Kidney (tissue), 14 donors: Measurements from ENCODE around the gene SUGP2. TPM values are rescaled to one million over a fixed set of nuclear protein-coding genes. Genes with fewer than 3 reads are reported as not detected.

Source experiments
- DNase-seq, 5 donors: peaks; one replicate each; pipeline ENCODE4 v3.0.0-alpha.2; 2013 to 2020
- FAIRE-seq: peaks from 2 replicates; lab custom pipeline; 2012; peaks lifted over from hg19 to GRCh38; lab: Jason Lieb, UNC
- H3K27ac ChIP-seq, 2 donors: one replicate each; pipeline ENCODE4 v1.7.0; 2013; ENCODE audit warnings: low read depth in 2 of 2, low read length in 2 of 2, inconsistent platforms in 1 of 2
- H3K27me3 ChIP-seq: one replicate; pipeline ENCODE4 v1.7.1; 2013; ENCODE audit warnings: low read length, inconsistent platforms; ENCODE audit not compliant: control insufficient read depth, insufficient read depth
- H3K36me3 ChIP-seq, 3 donors: one replicate each; pipeline versions ENCODE4 v1.7.0 to v1.7.1; 2013; ENCODE audit warnings: low read length in 3 of 3, control low read depth in 1 of 3, inconsistent platforms in 1 of 3; ENCODE audit not compliant: insufficient read depth in 3 of 3, control insufficient read depth in 2 of 3
- H3K4me1 ChIP-seq, 3 donors: one replicate each; pipeline versions ENCODE4 v1.7.0 to v1.7.1; 2013; ENCODE audit warnings: low read length in 3 of 3, inconsistent platforms in 1 of 3, low read depth in 1 of 3; ENCODE audit not compliant: control insufficient read depth in 2 of 3, insufficient read depth in 2 of 3
- H3K4me3 ChIP-seq, 3 donors: one replicate each; pipeline versions ENCODE4 v1.7.0 to v1.8.1; 2013; ENCODE audit warnings: low read length in 3 of 3, control low read depth in 1 of 3, inconsistent platforms in 1 of 3
- H3K9ac ChIP-seq, 3 donors: one replicate each; pipeline versions ENCODE4 v1.7.0 to v1.7.1; 2013; ENCODE audit warnings: low read length in 3 of 3, control low read depth in 1 of 3, inconsistent platforms in 1 of 3
- H3K9me3 ChIP-seq, 3 donors: one replicate each; pipeline versions ENCODE4 v1.7.0 to v1.7.1; 2013; ENCODE audit warnings: low read length in 3 of 3, control low read depth in 1 of 3, inconsistent platforms in 1 of 3; ENCODE audit not compliant: control insufficient read depth in 2 of 3, insufficient read depth in 1 of 3
- intact Hi-C: fragments of 100-400 bp; cut with DNase I; formaldehyde crosslinking; loops from one replicate; pipeline ENCODE4 v1.11.1; 2022
- polyA plus RNA-seq: library from polyadenylated mRNA; stranded (reverse); fragments of 350-450 nt; fragmentation: Illumina TruSeq; extraction: RNeasy Lipid Tissue Mini Kit (QIAGEN cat#74804); gene quantifications from one replicate; pipeline ENCODE4 v1.2.3, GENCODE V29; 2014; ENCODE audit warnings: low read depth, low replicate concordance; ENCODE audit not compliant: insufficient read depth
- total RNA-seq: library from RNA; stranded (reverse); fragmentation: NEBNext Ultra II Directional; extraction: Animal tissue kit (Norgen Biotek cat#: 25700); gene quantifications from one replicate; pipeline ENCODE4 v1.2.1, GENCODE V29; 2021
- TF ChIP-seq, protein P1 (sequence below): IDR thresholded peaks from 3 replicates; pipeline ENCODE4 v1.5.1; 2012; ENCODE audit warnings: mild to moderate bottlenecking, moderate library complexity, borderline replicate concordance; ENCODE audit not compliant: insufficient read depth; ENCODE audit errors: extremely low read depth
- donor health status: control.
- donor health status: control.
- donor health status: control.
- donor health status: control.
- donor health status: control.
- donor health status: DM: yes; HTN: yes; CAD: no.
- donor health status: Normal renal cell carcinoma (clear cell type).

SUGP2 gene
- total and polyA plus RNA-seq, 2 donors from 2014 or later = 47.5 to 74.1 TPM

DNA sequence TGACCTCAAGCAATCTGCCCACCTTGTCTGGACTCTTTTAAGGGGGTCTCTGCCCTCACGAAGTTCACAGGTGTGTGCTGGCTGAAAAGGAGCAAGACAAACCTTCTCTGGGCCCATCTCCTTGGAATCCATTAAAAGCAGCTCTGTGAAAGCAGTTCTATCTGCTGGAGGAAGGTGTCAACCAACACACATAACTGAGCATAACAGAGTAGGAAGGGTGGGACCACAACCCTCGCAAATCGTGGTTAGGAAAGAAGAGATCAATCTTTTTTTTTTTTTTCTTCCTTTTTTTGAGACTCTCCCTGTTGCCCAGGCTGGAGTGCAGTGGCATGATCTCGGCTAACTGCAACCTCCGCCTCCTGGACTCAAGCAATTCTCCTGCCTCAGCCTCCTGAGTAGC, 1.4 kb downstream of the SUGP2 start:
- Histone ChIP-seq H3K4me1 (peaks cover 0 to 15% (median 0%) of the 10 kb centered on the region in 3 donors), H3K27me3 (no peaks in the 10 kb centered on the region), H3K4me3 (peak overlapping the region in 1 of 3 donors; percentile 81), H3K9me3 (no peaks in the 10 kb centered on the region), H3K36me3 (peaks cover 2 to 9% (median 3%) of the 10 kb centered on the region in 3 donors), H3K9ac (no peak overlapping the region), H3K27ac (no peak overlapping the region)
- DNase-seq (no peak), FAIRE-seq (no peak)
- intact Hi-C loops = no loop called here
- TF ChIP-seq, protein P1, sequence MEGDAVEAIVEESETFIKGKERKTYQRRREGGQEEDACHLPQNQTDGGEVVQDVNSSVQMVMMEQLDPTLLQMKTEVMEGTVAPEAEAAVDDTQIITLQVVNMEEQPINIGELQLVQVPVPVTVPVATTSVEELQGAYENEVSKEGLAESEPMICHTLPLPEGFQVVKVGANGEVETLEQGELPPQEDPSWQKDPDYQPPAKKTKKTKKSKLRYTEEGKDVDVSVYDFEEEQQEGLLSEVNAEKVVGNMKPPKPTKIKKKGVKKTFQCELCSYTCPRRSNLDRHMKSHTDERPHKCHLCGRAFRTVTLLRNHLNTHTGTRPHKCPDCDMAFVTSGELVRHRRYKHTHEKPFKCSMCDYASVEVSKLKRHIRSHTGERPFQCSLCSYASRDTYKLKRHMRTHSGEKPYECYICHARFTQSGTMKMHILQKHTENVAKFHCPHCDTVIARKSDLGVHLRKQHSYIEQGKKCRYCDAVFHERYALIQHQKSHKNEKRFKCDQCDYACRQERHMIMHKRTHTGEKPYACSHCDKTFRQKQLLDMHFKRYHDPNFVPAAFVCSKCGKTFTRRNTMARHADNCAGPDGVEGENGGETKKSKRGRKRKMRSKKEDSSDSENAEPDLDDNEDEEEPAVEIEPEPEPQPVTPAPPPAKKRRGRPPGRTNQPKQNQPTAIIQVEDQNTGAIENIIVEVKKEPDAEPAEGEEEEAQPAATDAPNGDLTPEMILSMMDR = no peak

DNA sequence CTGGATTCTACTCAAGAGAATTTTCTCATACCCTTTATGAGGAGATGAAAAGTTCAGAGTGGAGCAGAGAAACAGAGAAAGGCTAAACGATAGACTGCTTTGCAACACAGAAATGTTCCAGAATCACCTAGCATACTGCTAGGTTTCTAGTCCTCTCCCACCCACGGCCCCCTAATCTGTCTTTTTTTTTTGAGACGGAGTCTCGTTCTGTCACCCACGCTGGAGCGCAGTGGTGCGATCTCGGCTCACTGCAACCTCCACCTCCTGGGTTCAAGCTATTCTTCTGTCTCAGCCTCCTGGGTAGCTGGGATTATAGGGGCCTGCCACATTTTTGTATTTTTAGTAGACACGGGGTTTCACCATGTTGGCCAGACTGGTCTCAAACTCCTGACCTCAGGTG, 4.8 kb downstream of the SUGP2 start:
- no peak for FAIRE-seq
- peaks cover 4 to 24% (median 15%) of the 10 kb centered on the region in 3 donors for H3K36me3 ChIP-seq

DNA sequence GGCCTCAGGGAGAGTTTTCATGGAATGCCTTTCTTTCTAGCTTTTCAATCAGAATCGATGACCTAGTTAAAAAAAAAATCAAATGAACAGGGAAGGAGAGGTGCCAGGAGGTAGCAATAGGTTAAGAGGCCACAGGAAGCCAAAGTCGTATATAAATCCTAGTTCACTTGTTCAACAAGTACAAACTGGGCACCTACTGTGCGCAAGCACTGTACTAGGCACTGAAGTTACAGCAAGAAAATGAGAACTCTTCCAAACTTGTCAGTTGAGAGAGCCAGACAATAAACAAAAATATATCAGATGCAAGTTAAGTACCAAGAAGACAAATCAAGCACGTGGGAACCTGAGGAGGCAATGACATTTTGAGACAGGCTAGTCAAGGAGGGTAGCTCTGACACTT, 6.1 kb downstream of the SUGP2 start:
- intact Hi-C loops = no loop called here
- no peaks in the 10 kb centered on the region for H3K9me3 ChIP-seq
- H3K27me3 ChIP-seq = no peaks in the 10 kb centered on the region
- H3K4me1 ChIP-seq = peaks cover 0 to 18% (median 0%) of the 10 kb centered on the region in 3 donors
- H3K36me3 ChIP-seq = peaks cover 6 to 34% (median 24%) of the 10 kb centered on the region in 3 donors
- no peak overlapping the region for H3K4me3 ChIP-seq
- H3K27ac ChIP-seq = peak overlapping the region in 1 of 2 donors; percentile 28
- no peak for FAIRE-seq
- no peak for DNase-seq
- TF ChIP-seq, protein P1 = no peak
- no peak overlapping the region for H3K9ac ChIP-seq

More for the DNA sequence above, 4.8 kb downstream of the SUGP2 start:
- Histone ChIP-seq H3K4me3 (no peak overlapping the region), H3K4me1 (peaks cover 0 to 19% (median 0%) of the 10 kb centered on the region in 3 donors), H3K9me3 (no peaks in the 10 kb centered on the region), H3K9ac (no peak overlapping the region), H3K27me3 (no peaks in the 10 kb centered on the region), H3K27ac (no peak overlapping the region)
- intact Hi-C loops = no loop called here
- TF ChIP-seq, protein P1 = no peak
- DNase-seq = no peak
